ENCODE results near the gene MAMDC2. TPM values are rescaled to one million over a fixed set of nuclear protein-coding genes. Genes with fewer than 3 reads are reported as not detected.

Gene MAMDC2
- total RNA-seq, 1 donor from 2014 or later, result 211 TPM

GRCh38 chr9:70113403-70114022, 69.9 kb downstream of the MAMDC2 start:
- peak; percentile 54 for DNase-seq (ENCODE audit: low read depth)
- Histone ChIP-seq H3K36me3 (ENCODE audit: insufficient read depth, low read length) (peaks cover 3% of the 10 kb centered on the region), H2AFZ (ENCODE audit: low read depth, low read length) (no peak overlapping the region), H3K79me2 (ENCODE audit: insufficient read depth, low read length) (no peaks in the 10 kb centered on the region), H4K20me1 (ENCODE audit: insufficient read depth, low read length) (no peaks in the 10 kb centered on the region), H3K9me3 (ENCODE audit: insufficient read depth, low read depth, low read length) (no peaks in the 10 kb centered on the region), H3K4me2 (ENCODE audit: low read length) (no peak overlapping the region), H3K9ac (ENCODE audit: low read length) (no peak overlapping the region), H3K4me1 (ENCODE audit: insufficient read depth, low read length) (peaks cover 42% of the 10 kb centered on the region), H3K4me3 (ENCODE audit: insufficient read depth, low read depth, low read length) (no peak overlapping the region), H3K27ac (ENCODE audit: low read depth, low read length) (no peak overlapping the region), H3K27me3 (ENCODE audit: insufficient read depth, low read length) (no peaks in the 10 kb centered on the region)
- H3K4me3 Mint-ChIP-seq (ENCODE audit: unreplicated experiment), result no peak overlapping the region
- no peaks in the 10 kb centered on the region for H3K9me3 Mint-ChIP-seq (ENCODE audit: unreplicated experiment)
- no peak for TF ChIP-seq EZH2 (IDR thresholded peaks at IDR 0.05; ENCODE audit: insufficient read depth, low read length)
- peak; percentile 81 for TF ChIP-seq CTCF (IDR thresholded peaks at IDR 0.05; ENCODE audit: insufficient read depth, low read depth, low read length)
- FAIRE-seq, result peak; percentile 29
- peak overlapping the region; percentile 84 for H3K27ac Mint-ChIP-seq (ENCODE audit: unreplicated experiment)
- peaks cover 53% of the 10 kb centered on the region for H3K4me1 Mint-ChIP-seq (ENCODE audit: low read depth, unreplicated experiment)
- no peaks in the 10 kb centered on the region for H3K27me3 Mint-ChIP-seq (ENCODE audit: low read depth, unreplicated experiment)
- peaks cover 24% of the 10 kb centered on the region for H3K36me3 Mint-ChIP-seq (ENCODE audit: low read depth, unreplicated experiment)

GRCh38 chr9:70114898-70115297, 71.2 kb downstream of the MAMDC2 start:
- Mint-ChIP-seq H3K4me3 (ENCODE audit: unreplicated experiment) (no peak overlapping the region), H3K36me3 (ENCODE audit: low read depth, unreplicated experiment) (peaks cover 26% of the 10 kb centered on the region), H3K4me1 (ENCODE audit: low read depth, unreplicated experiment) (peaks cover 61% of the 10 kb centered on the region), H3K27me3 (ENCODE audit: low read depth, unreplicated experiment) (no peaks in the 10 kb centered on the region), H3K9me3 (ENCODE audit: unreplicated experiment) (no peaks in the 10 kb centered on the region), H3K27ac (ENCODE audit: unreplicated experiment) (peak overlapping the region; percentile 42)
- TF ChIP-seq EZH2 (IDR thresholded peaks at IDR 0.05; ENCODE audit: insufficient read depth, low read length) (no peak), CTCF (IDR thresholded peaks at IDR 0.05; ENCODE audit: insufficient read depth, low read depth, low read length) (no peak)
- Histone ChIP-seq H4K20me1 (ENCODE audit: insufficient read depth, low read length) (no peaks in the 10 kb centered on the region), H3K4me3 (ENCODE audit: insufficient read depth, low read depth, low read length) (no peak overlapping the region), H3K79me2 (ENCODE audit: insufficient read depth, low read length) (no peaks in the 10 kb centered on the region), H3K27me3 (ENCODE audit: insufficient read depth, low read length) (no peaks in the 10 kb centered on the region), H3K9me3 (ENCODE audit: insufficient read depth, low read depth, low read length) (no peaks in the 10 kb centered on the region), H3K36me3 (ENCODE audit: insufficient read depth, low read length) (no peaks in the 10 kb centered on the region), H2AFZ (ENCODE audit: low read depth, low read length) (no peak overlapping the region), H3K4me1 (ENCODE audit: insufficient read depth, low read length) (peaks cover 47% of the 10 kb centered on the region), H3K27ac (ENCODE audit: low read depth, low read length) (no peak overlapping the region), H3K4me2 (ENCODE audit: low read length) (no peak overlapping the region), H3K9ac (ENCODE audit: low read length) (no peak overlapping the region)
- no peak for DNase-seq (ENCODE audit: low read depth)
- no peak for FAIRE-seq

- Histone ChIP-seq H3K4me2 (ENCODE audit: low read length) (peak overlapping the region; percentile 41), H3K4me3 (ENCODE audit: insufficient read depth, low read depth, low read length) (no peak overlapping the region), H3K4me1 (ENCODE audit: insufficient read depth, low read length) (peaks cover 42% of the 10 kb centered on the region), H3K9me3 (ENCODE audit: insufficient read depth, low read depth, low read length) (no peaks in the 10 kb centered on the region), H2AFZ (ENCODE audit: low read depth, low read length) (no peak overlapping the region), H3K27me3 (ENCODE audit: insufficient read depth, low read length) (no peaks in the 10 kb centered on the region), H3K79me2 (ENCODE audit: insufficient read depth, low read length) (no peaks in the 10 kb centered on the region), H3K9ac (ENCODE audit: low read length) (peak overlapping the region; percentile 7), H3K27ac (ENCODE audit: low read depth, low read length) (peak overlapping the region; percentile 49), H3K36me3 (ENCODE audit: insufficient read depth, low read length) (no peaks in the 10 kb centered on the region), H4K20me1 (ENCODE audit: insufficient read depth, low read length) (no peaks in the 10 kb centered on the region)
- Mint-ChIP-seq H3K36me3 (ENCODE audit: low read depth, unreplicated experiment) (peaks cover 34% of the 10 kb centered on the region), H3K27ac (ENCODE audit: unreplicated experiment) (peak overlapping the region; percentile 41), H3K9me3 (ENCODE audit: unreplicated experiment) (no peaks in the 10 kb centered on the region), H3K27me3 (ENCODE audit: low read depth, unreplicated experiment) (no peaks in the 10 kb centered on the region), H3K4me1 (ENCODE audit: low read depth, unreplicated experiment) (peaks cover 56% of the 10 kb centered on the region), H3K4me3 (ENCODE audit: unreplicated experiment) (no peak overlapping the region)
- FAIRE-seq, result peak; percentile 67
- peak; percentile 88 for DNase-seq (ENCODE audit: low read depth)
- TF ChIP-seq CTCF (IDR thresholded peaks at IDR 0.05; ENCODE audit: insufficient read depth, low read depth, low read length) (no peak), EZH2 (IDR thresholded peaks at IDR 0.05; ENCODE audit: insufficient read depth, low read length) (no peak)
Measured at GRCh38 chr9:70117835-70118319, 74.2 kb downstream of the MAMDC2 start.

Measured in astrocyte (in vitro differentiated cells and primary cell).